Measurements from ENCODE around the gene CACNA1G.

CACNA1G gene

DNA sequence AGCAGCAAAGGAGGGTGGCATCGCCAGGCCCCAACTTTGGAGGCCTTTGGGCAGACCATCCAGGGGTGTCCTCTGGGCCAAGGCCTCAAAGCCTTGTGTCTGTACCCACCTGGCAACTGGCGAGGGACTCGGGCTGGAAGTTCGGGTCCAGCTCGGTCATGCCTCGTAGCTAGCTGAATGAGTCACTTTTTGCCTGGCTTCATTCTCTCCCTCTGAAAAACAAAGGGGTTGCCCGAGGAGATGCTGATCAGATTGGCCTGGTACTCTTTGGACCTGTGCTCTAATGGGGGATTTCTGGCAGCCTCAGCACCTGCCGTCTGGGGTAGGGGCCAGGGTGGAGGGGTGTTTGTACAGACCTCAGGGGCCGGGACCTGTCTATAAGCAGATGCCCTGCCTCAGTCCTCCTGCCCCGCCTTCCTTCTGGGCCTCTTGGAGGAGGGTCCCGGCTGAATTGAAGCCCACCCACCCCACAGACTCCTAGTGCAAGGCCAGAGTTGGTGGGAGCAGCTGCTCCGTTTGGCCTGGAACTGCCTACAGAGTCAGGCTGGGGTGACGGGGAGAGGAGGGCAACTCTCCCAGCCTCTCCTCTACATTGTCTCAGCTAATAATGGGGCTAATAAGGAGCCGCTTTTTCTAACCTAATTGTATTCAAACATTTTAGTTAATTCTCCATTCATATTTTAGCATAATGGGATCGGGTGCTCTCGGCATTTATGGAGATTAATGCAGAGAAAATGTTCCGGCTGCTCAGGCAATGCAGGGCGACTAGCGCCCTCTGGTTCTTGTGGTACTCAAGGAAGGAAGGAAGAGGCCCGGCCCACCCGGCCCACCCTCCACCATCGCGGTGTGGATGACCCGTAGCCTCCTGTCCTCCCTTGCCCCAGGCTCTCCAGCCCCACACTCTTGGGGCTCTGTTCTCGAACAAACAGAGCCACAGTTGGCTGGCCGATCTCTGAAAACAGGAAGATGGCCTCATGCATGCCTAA lies 52.8 kb downstream of the CACNA1G start:
- no peak for DNase-seq (ENCODE audit: low read depth)

DNA sequence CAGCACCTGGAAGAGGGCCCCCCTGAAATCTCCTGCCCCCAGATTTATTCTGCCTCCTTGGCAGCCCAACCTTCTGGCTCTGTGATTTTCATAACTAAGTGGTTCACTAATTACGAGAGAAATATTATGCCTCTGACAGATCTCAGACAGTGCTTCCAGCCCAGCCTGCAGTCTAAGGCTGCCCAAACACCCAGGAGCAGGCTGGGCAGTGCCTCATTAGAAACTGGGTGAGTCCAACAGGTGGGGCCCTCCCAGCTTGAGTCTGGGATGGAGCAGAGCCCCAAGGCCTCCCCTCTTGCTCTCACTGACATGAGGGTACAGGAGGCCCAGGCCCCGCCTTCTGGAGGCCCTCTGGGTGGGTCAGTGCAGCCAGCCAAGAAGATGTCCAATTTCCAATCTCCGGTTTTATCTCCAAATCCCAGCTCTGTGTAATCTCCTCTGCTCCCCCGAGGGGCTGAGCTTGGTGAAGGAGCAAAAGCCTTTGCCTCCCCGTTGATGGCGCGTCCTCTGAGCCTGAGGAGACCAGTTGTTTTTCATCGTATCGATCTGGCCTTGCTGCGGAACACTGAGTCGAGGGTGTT lies 54.0 kb downstream of the CACNA1G start:
- DNase-seq (ENCODE audit: low read depth), result no peak

DNA sequence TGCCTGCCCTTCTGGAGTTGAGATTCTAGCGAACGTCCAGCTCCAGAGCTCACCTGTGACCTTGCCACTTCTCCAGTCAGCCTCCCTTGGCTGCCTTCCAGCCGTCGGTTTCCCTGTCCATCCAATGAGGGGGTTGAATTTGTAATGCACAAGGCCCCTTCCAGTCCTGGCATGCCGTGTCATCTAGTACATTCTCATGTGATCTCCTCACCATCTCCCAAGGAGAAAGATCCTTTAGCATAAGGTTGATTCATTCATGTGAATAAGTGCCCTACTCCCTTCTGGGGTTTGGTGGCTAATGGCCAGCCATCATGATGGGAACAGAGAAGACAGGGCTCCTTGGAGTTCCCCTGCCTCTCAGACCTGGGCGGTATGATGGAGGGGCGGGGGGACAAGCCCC lies 55.3 kb downstream of the CACNA1G start:
- DNase-seq (ENCODE audit: low read depth), result no peak

DNA sequence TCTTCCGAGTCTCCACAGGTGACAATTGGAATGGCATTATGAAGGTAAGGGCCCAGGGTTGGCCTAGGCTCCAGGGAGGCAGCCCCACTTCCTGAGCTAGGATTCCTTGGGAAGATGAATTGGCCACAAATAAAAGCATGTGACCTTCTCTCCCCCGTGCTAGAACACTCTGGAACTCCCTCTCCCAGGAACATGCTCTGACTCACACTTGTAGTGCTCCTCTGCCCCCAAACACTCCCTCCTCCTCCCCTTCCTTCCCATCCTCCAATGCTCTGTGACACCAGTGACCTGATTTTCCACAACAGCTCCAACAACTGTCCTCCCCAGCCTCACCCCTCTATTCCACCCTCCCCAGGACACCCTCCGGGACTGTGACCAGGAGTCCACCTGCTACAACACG lies 57.8 kb downstream of the CACNA1G start:
- no peak for DNase-seq (ENCODE audit: low read depth)

DNA sequence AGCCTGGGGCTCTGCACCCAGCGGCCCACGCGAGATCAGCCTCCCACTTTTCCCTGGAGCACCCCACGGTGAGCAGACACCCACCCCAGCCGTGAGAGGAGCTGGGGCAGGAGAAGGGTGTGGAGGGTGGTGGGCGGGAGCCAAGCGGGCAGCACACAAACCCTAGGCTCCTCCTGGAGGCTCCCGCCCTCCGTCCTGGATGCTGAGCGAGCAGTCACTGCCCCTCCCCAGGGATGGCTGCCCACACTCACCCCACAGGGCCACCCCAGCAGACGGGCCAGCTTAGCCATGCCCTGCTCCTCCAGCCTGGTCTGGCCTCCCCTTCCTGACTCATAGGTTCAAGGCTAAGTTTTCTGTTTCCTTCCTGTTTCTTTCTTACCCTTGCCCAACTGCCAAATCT lies 58.4 kb downstream of the CACNA1G start:
- DNase-seq (ENCODE audit: low read depth), result no peak

DNA sequence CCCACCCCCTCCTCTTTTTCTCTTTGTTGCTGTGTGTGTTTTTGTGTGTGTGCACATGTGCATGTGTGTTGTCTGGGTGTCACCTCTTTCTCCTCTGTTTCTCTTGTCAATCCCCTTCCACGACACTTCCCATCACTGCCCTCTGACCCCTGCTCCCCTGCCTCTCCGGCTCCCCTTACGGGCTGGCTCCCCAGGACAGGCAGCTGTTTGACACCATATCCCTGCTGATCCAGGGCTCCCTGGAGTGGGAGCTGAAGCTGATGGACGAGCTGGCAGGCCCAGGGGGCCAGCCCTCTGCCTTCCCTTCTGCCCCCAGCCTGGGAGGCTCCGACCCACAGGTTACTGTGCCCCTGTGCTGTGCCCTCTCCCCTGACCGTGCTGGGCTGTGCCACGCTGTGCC lies 59.0 kb downstream of the CACNA1G start:
- DNase-seq (ENCODE audit: low read depth), result no peak

DNA sequence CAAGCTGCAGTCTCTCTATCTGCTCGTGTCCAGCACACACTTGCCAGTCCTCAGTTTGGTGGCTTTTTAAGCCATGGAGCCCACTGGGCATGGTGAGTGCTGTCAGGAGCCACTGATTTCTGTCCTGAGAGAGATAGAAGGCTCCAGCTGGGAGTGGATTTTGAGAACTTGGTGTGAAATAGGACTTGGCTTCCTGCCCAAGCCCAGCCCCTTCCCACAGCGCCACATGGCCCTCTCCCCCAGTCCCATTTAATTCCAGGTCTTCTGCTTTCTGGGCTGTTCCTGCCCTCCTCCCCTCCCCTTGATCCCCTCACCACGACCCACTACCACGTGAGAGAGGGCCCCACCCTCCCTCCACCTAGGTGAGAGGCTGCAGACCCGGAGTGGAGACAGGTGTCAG lies 59.7 kb downstream of the CACNA1G start:
- DNase-seq (ENCODE audit: low read depth), result no peak

DNA sequence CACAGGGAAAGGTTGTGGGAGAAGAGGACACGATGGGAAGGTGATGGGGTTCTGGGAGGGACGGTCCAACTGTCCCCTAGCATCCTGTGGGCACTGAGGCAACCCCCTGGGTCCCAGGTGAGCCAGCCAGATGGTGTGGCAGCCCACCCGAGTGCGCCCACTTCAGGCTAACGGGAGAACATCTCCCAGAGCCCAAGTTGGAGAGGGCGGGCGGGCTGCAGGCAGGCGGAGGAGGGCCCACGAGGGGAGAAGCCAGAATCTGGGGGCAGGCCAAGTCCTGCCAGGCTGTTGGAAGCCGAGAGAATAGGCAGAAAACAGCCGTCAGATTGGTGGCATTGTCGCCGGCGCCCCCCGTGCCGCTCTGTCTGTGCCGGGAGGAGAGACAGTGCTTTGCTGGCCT lies 60.3 kb downstream of the CACNA1G start:
- no peak for DNase-seq (ENCODE audit: low read depth)

DNA sequence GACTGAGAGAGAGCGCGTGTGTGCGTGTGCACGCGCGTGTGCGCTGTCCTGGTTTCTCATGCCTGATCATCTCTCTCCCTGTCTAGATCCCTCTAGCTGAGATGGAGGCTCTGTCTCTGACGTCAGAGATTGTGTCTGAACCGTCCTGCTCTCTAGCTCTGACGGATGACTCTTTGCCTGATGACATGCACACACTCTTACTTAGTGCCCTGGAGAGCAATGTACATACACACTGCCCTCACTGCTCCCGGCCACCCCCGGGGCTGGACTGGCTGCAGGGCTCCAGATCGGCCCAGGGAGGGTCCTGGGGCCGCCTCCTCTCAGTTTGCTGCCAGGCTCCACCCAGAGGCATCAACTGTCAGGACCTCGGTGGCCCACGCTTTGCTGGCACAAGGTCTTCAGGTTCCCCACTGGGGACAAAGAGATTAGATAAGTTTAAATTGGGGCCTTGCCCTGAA lies 61.1 kb downstream of the CACNA1G start:
- DNase-seq (ENCODE audit: low read depth), result no peak

DNA sequence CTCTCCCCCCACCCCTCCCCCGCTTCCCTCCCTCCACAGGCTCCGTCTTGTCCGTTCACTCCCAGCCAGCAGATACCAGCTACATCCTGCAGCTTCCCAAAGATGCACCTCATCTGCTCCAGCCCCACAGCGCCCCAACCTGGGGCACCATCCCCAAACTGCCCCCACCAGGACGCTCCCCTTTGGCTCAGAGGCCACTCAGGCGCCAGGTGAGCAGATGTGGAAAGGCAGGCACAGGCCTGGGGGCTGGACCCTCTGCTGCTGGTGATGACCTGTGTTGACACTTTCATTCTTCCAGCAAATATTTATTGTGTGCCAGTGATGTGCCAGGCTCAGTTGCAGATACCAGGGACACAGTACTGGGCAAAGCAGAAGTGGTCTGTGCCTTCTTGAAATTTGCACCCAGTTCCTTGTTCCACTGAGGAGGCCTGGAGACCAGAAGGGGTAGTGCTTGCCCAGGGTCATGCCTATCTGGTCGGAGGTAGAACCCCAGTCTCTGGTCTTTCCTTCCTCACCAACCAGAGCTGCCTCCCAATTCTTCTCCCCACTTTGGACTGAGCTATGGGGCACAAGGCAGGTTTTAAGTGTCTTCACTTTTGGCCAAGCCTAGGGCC lies 63.9 kb downstream of the CACNA1G start:
- no peak for DNase-seq (ENCODE audit: low read depth)

DNA sequence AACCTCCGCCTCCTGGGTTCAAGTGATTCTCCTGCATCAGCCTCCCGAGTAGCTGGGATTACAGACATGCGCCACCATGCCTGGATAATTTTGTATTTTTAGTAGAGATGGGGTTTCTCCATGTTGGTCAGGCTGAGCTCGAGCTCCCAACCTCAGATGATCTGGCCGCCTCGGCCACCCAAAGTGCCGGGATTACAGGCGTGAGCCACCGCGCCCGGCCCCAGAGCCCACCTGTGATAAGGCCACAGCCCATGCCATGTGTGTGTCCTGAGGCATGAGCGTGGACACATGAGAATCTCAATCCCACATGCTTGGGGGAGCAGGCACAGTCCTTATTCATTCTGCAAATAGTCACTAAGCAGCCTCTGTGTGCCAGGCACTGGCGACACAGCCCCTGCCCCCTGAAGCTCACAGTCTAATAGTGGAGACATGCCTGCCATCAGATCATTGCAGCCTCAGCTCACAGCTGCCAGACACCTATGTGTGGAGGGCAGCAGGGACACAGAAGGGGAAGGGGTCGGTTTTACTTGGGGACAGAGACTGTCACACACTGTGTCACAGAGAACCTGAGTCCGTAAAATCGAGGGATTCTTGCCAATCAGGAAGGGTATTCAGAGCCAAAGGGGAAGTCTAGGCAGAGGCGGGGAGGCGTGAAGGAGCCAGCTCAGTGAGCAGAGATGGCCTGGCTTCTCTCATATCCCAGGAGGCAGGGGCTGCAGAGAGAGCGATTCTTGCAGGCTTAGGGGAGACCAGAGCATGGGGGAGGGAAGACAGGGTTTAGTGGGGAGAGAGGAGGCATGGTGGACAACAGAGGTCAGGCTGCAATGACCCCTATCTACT lies 64.7 kb downstream of the CACNA1G start:
- DNase-seq (ENCODE audit: low read depth), result no peak

DNA sequence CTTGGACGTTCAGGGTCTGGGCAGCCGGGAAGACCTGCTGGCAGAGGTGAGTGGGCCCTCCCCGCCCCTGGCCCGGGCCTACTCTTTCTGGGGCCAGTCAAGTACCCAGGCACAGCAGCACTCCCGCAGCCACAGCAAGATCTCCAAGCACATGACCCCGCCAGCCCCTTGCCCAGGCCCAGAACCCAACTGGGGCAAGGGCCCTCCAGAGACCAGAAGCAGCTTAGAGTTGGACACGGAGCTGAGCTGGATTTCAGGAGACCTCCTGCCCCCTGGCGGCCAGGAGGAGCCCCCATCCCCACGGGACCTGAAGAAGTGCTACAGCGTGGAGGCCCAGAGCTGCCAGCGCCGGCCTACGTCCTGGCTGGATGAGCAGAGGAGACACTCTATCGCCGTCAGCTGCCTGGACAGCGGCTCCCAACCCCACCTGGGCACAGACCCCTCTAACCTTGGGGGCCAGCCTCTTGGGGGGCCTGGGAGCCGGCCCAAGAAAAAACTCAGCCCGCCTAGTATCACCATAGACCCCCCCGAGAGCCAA lies 65.6 kb downstream of the CACNA1G start:
- peak; percentile 25 for DNase-seq (ENCODE audit: low read depth)

DNA sequence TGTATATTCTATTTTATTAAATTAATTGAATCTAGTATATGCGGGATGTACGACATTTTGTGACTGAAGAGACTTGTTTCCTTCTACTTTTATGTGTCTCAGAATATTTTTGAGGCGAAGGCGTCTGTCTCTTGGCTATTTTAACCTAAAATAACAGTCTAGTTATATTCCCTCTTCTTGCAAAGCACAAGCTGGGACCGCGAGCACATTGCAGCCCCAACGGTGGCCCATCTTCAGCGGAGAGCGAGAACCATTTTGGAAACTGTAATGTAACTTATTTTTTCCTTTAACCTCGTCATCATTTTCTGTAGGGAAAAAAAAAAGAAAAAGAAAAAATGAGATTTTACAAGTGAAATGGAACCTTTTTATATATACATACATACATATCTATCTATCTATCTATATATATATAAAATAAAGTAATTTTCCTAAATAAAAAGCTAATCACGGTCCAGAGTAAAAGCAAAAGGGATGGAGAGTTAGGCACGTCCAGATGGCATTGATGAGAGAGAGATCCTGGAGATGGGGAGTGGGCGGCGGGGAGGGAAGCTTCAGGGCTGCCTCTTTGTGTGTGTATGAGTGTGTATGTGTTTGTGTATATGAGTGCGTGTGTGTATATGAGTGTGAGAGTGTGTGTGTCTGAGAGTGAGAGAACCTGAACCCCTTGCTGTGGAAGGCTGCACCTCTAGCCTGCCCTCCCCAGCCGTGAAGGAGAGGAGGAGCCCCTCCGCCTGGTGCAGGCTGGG lies 66.7 kb downstream of the CACNA1G start:
- DNase-seq (ENCODE audit: low read depth), result no peak

DNA sequence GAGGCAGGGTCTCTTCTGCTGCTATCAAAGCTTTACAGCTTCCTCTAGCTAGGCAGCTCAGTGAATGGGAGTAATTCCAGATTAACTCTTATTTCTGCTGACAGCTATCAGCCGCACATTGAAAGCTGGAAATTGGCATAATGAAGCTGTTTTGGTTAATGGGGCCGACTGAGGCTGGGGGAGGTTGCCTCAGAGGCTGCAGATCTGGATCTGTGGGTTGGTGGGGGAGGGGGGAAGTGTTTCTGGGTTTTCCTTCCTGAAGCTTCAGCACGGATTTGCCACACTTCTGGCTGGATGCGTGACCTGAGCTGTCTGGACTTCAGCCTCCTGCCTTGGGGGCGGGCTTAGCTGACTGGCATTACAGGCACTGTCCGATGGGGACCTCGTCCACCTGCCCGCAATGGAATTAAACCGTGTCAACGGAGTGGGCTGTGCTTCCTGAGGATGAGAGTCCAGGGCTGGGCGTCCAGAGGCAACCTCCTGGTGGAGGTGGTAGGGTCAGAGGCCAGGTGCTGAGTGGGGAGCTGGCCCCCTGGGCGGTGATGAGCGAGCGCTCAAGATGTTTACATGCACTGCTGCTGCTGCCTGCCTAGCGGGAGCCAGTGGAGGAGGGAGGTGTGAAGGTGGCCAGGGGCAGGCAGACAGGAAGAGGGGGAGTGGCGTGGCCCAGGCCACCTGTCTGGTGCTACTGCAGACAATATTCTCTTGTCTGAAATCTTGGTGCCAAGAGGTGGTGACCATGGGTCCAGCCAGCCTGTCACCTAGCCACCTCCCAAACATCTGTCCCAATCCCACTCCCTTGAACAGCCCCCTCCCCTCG lies 67.5 kb downstream of the CACNA1G start:
- DNase-seq (ENCODE audit: low read depth), result no peak

DNA sequence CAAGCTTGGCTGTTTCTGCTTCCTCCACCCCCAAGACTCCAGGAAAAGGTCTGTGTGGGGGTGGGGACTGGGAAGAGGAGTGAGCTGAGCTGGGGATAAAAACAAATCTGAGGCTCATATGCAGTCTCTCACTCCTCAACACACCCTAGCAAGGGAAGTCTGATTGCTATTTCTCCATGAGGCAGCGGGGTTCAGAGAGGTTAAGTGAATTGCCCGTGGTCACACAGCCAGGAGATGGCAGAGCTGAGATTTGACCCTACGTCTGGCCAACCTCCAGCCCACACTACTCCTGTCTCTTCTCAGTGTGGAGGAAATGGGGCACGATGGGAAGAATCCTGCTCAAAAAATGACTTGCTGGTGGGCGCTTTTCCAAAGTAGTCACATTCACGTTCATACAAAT lies 69.4 kb downstream of the CACNA1G start:
- DNase-seq (ENCODE audit: low read depth), result no peak

DNA sequence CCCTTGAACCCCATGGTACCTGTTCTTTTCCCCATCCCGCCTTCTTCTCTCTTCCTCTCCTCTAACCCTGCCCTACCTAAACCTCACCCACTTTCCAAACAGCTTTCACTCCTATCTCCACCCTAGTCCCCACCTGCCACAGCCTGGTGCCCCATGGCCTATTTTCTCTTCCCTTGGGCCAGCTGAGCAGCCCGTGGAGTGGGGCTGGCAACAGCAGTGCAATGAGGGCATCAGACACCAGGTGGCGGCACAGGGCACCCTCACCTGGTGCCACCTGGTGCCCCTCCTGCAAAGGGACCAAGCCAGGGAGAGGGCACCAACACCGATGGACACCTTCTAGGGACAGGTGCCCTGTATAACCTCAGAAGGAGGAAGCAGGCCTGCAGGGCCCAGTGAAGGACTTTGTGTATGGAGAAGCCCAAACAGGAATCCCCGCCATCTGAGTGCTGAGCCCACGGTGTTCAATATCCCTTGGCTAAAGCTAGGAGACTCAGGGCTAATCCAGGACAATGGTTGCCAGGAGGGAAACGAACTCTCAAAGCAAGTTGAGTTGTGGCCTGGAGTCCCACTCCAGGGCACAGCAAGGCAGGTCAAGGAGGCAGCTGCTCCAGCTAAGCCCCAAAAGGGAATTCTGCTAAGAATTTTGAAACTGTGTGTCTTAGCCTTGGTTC lies 70.1 kb downstream of the CACNA1G start:
- peak; percentile 37 for DNase-seq (ENCODE audit: low read depth)

DNA sequence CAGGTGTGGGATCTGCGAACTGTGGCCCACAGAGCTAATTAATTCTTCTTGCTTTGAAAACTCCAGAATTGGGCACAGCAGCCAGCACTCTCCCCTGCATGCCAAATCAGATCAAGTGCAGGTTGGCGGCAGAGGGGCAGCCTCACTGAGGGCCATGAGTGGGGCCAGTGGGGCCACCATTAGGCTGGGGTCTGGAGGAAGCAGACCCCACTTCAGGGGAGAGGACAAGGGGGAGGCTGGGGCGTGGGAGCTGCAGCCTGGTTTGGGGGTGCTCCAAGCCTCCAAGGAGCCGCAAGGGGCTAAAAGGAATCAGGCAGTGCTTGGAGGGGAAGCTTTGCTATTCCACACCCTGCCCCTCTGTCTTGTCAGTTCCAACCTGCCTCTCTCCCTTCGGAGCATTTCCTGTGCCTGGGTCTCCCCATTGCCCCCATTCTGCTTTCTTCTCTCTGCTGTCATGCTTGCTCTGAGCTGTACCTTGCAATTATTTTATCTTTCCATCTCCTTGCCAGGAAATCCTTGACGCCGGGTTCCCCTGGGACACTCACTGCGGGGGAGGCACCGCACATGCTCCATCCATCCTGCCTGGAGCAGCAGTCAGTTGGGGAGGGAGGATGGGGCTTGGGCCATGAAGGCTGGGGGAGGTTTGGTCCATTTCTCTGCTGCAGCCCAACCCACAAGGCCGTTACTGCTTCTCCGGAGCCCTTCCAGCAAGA lies 70.8 kb downstream of the CACNA1G start:
- DNase-seq (ENCODE audit: low read depth), result no peak

DNA sequence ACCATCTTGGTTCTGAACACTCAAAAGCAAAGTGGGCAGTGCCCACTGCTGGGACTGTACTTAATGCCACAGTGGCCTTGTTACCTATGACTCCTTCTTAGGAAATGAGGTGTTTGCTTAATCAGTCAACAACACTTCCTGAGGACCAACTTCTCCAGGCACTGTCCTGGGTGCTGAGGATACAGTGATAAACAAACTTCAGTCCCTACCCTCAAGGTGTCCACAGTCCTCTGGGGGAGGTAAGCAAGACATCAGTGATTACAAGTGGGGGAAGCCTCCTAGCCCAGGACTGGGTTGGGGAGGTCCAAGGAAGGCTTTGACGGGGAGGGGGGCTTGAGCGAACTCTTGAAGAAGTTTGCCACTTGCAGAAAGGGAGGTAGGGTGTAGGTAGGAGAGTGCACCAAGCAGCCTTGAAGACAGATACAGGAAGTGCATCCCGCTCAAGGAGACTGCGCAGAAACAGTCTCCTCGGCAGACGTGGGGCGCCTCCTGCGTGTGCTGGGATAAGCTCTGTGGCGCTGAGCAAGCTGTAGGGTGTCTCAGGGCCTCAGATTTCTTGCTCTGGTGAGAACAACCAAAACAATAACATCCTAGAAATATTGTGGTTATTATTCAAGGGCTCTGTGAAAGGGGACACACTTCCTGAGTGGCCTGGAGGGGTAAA lies 71.5 kb downstream of the CACNA1G start:
- no peak for DNase-seq (ENCODE audit: low read depth)

Measured in stimulated activated CD8-positive, alpha-beta memory T cell treated with anti-CD3 and anti-CD28 coated beads, Interleukin-15, amount 100 ng/mL, for 1 hour (primary cell).